RWPE2 (cell line): ENCODE results near the gene RER1.
A peak's percentile ranks its signal among the peaks of the same experiment; 100 is the strongest.

ENCODE experiments used
- ATAC-seq: fragments of 200-7000 bp; cut with Tn5 transposase; 3 replicates; pipeline ENCODE4 v1.9.1; 2021; ENCODE audit warnings: low read depth
- DNase-seq: peaks from one replicate; pipeline ENCODE4 v3.0.0-alpha.2; 2020; ENCODE audit warnings: low spot score
- H3K27ac ChIP-seq: fragments of 450-650 bp; 2 replicates; pipeline ENCODE4 v1.5.1; 2017; ENCODE audit warnings: mild to moderate bottlenecking; ENCODE audit not compliant: poor library complexity, severe bottlenecking
- H3K27me3 ChIP-seq: fragments of 250-450 bp; sonication (Bioruptor Pico); 2 replicates; pipeline ENCODE4 v1.5.1; 2021; ENCODE audit warnings: mild to moderate bottlenecking, moderate library complexity; ENCODE audit not compliant: insufficient read depth, poor library complexity, severe bottlenecking
- H3K36me3 ChIP-seq: fragments of 250-450 bp; sonication (Bioruptor Pico); 2 replicates; pipeline ENCODE4 v1.5.1; 2020; ENCODE audit warnings: low read depth, mild to moderate bottlenecking, moderate library complexity
- H3K4me1 ChIP-seq: fragments of 250-450 bp; sonication (Bioruptor Pico); 2 replicates; pipeline ENCODE4 v1.5.1; 2021; ENCODE audit warnings: mild to moderate bottlenecking, moderate library complexity; ENCODE audit not compliant: insufficient read depth, poor library complexity, severe bottlenecking
- H3K4me3 ChIP-seq: fragments of 250-450 bp; sonication (Bioruptor Pico); 2 replicates; pipeline ENCODE4 v1.5.1; 2021; ENCODE audit warnings: mild to moderate bottlenecking, moderate library complexity; ENCODE audit not compliant: severe bottlenecking
- H3K9me3 ChIP-seq: fragments of 250-450 bp; sonication (Bioruptor Pico); 2 replicates; pipeline ENCODE4 v1.5.1; 2021; ENCODE audit warnings: mild to moderate bottlenecking, moderate library complexity; ENCODE audit not compliant: severe bottlenecking
- CTCF ChIP-seq: fragments of 450-650 bp; IDR thresholded peaks from one replicate; pipeline ENCODE4 v1.5.1; 2017; ENCODE audit warnings: mild to moderate bottlenecking, moderate library complexity; ENCODE audit not compliant: poor library complexity, severe bottlenecking

Gene RER1

GRCh38 chr1:2374252-2375155, 17.1 kb upstream of the RER1 start:
- Histone ChIP-seq H3K36me3 (0 out of 2 replicates have a peak, but pooled peaks cover 3% of the 10 kb centered on the region), H3K4me1 (peaks cover 4% of the 10 kb centered on the region), H3K4me3 (no peak overlapping the region), H3K9me3 (no peaks in the 10 kb centered on the region), H3K27me3 (no peaks in the 10 kb centered on the region), H3K27ac (no peak overlapping the region)
- DNase-seq: peak; percentile 7
- no peak for ATAC-seq
- TF ChIP-seq CTCF: no peak

- ATAC-seq: no peak
Measured at GRCh38 chr1:2375246-2375922, 16.3 kb upstream of the RER1 start.

GRCh38 chr1:2375923-2376260, 15.7 kb upstream of the RER1 start:
- peak; percentile 61 for DNase-seq

More at GRCh38 chr1:2375246-2375922, 16.3 kb upstream of the RER1 start:
- Histone ChIP-seq H3K27me3 (no peaks in the 10 kb centered on the region), H3K36me3 (no peaks in the 10 kb centered on the region), H3K4me1 (peaks cover 4% of the 10 kb centered on the region), H3K27ac (no peak overlapping the region), H3K9me3 (no peaks in the 10 kb centered on the region), H3K4me3 (no peak overlapping the region)
- peak; percentile 44 for DNase-seq
- TF ChIP-seq CTCF: no peak

GRCh38 chr1:2376261-2376741, 15.3 kb upstream of the RER1 start:
- H3K4me3 ChIP-seq: no peak overlapping the region
- H3K27ac ChIP-seq: no peak overlapping the region
- DNase-seq (peak; percentile 58), ATAC-seq (no peak)
- no peaks in the 10 kb centered on the region for H3K36me3 ChIP-seq
- no peak for TF ChIP-seq CTCF
- H3K4me1 ChIP-seq: peaks cover 4% of the 10 kb centered on the region
- H3K27me3 ChIP-seq: no peaks in the 10 kb centered on the region
- no peaks in the 10 kb centered on the region for H3K9me3 ChIP-seq

More at GRCh38 chr1:2375923-2376260, 15.7 kb upstream of the RER1 start:
- H3K36me3 ChIP-seq: no peaks in the 10 kb centered on the region
- H3K4me1 ChIP-seq: peaks cover 4% of the 10 kb centered on the region
- no peak overlapping the region for H3K4me3 ChIP-seq
- no peak for ATAC-seq
- no peak for TF ChIP-seq CTCF
- no peaks in the 10 kb centered on the region for H3K27me3 ChIP-seq
- no peaks in the 10 kb centered on the region for H3K9me3 ChIP-seq
- no peak overlapping the region for H3K27ac ChIP-seq
